GM10248 (cell line): ENCODE results near the gene GAK.
A peak's percentile ranks its signal among the peaks of the same experiment; 100 is the strongest.
"Not testable (repeated sequence)": the region's sequence is repeated elsewhere in the genome, so short reads cannot be mapped to it uniquely, and the experiment has no call there.

Experiments
- CTCF ChIA-PET: fragments of 300-600 bp; sonication (Branson Sonifier 250); formaldehyde crosslinking; extraction: SDS; loops from one replicate; lab custom pipeline; 2021; ENCODE audit warnings: antibody characterized with exemption; lab: Yijun Ruan, JAX
- POLR2A ChIA-PET: fragments of 350-650 bp; sonication (Branson Sonifier 250); formaldehyde crosslinking; extraction: SDS; loops from one replicate; lab custom pipeline; 2020; ENCODE audit warnings: antibody characterized with exemption; lab: Yijun Ruan, JAX
- DNase-seq: peaks from one replicate; pipeline ENCODE4 v3.0.0; 2012; ENCODE audit errors: extremely low spot score
- CTCF ChIP-seq: IDR thresholded peaks from 2 replicates; pipeline ENCODE4 v1.5.1; 2012; ENCODE audit warnings: mild to moderate bottlenecking, low read depth; ENCODE audit errors: extremely low read depth, missing control alignments, control extremely low read depth

Gene GAK

GRCh38 chr4:814312-814850 is 117.7 kb downstream of the GAK start:
- no peak for DNase-seq
- ChIA-PET CTCF (interaction anchor here (1.0 kb wide), 1 partner anchor 71 kb away, joined by 4 read pairs; no protein-coding TSS in a partner anchor), POLR2A (no interaction called here)
- no peak for TF ChIP-seq CTCF

- ChIA-PET POLR2A (no interaction called here), CTCF (interaction anchor here (1.0 kb wide), 1 partner anchor 71 kb away, joined by 4 read pairs; no protein-coding TSS in a partner anchor)
- TF ChIP-seq CTCF, result peak; percentile 21
- DNase-seq, result no peak
Measured at GRCh38 chr4:813900-814299, 118.2 kb downstream of the GAK start.

- no peak for TF ChIP-seq CTCF
- POLR2A ChIA-PET, result no interaction called here
- CTCF ChIA-PET, result no interaction called here
- no peak for DNase-seq
Measured at GRCh38 chr4:808860-809570, 123.1 kb downstream of the GAK start.

DNA sequence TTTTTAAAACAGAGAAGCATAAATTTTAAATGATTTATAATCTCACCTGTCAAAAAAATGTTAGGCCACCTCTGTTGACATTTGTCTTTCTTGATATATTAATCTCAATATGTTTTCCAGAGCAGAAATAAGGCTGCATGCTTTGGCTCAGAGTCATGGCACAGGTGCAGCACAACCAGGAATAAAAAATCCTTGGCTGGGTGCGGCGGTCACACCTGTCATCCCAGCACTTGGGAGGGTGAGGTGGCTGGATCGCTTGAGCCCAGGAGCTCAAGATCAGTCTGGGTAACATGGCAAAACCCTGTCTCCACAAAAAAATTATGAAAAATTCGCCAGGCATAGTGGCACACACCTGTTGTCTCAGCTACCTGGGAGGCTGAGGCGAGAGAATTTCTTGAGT is 124.3 kb downstream of the GAK start:
- DNase-seq, result no peak
- CTCF ChIA-PET, result no interaction called here
- TF ChIP-seq CTCF, result no peak
- POLR2A ChIA-PET, result no interaction called here

GRCh38 chr4:806979-807378 is 125.1 kb downstream of the GAK start:
- DNase-seq, CTCF ChIA-PET, POLR2A ChIA-PET: not testable (repeated sequence)

DNA sequence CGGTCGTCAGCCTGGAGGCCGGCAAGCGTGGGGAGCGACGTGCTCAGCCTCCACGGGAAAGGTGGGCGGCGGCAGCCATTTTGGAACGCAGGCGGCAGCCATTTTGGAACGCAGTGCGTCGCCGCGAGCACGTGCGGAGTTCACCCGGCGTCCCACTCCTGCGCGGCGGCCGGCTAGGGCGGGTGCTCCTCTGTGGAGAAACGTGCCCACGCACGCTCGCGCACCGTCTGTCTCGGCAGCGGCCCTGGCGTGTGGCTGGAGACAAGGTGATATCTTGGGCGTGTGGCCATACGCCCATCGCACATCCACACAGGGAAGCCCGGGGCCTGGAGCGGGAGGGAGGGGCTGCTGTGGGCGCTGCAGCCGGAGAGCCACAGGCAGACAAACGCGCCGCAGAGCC is 127.3 kb downstream of the GAK start:
- no peak for DNase-seq
- no peak for TF ChIP-seq CTCF
- ChIA-PET POLR2A (no interaction called here), CTCF (no interaction called here)

DNA sequence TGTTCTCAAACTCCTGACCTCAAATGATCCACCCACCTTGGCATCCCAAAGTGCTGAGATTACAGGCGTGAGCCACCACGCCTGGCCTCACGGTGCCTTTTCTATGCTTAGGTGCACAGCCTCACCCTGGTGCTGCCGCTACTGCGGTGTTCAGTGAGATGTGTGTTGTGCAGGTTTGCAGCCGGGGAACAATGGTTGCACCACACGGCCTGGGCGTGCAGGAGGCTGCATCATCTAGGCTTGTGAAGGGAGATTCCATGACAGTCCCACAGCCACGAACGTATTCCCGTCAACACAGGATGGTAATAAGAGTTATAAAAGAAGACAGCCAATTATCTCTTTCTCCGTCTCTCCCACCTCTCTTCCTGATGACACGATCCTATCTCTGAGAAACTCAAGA is 128.2 kb downstream of the GAK start:
- CTCF ChIA-PET, result no interaction called here
- TF ChIP-seq CTCF, result no peak
- no peak for DNase-seq
- POLR2A ChIA-PET, result no interaction called here
